ENCODE results near the gene OPRL1.
"Not testable (repeated sequence)": the region's sequence is repeated elsewhere in the genome, so short reads cannot be mapped to it uniquely, and the experiment has no call there.

OPRL1 gene

DNA sequence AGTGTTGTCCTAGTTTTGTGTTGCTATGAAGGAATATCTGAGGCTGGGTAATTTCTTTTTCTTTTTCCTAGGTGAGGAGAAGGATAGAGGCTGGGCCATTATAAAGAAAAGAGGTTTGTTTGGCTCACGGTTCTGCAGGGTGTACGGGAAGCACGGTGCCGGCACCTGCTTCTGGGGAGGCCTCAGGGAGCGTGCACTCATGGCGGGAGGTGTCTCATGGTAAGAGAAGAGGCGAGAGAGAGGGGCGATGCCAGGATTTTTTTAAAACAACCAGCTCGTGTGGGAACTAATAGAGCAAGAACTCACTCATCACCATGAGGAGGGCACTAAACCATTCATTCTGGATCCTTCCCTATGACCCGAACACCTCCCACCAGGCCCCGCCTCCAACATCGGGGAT is 41.7 kb downstream of the OPRL1 start:
- no peak for DNase-seq

DNA sequence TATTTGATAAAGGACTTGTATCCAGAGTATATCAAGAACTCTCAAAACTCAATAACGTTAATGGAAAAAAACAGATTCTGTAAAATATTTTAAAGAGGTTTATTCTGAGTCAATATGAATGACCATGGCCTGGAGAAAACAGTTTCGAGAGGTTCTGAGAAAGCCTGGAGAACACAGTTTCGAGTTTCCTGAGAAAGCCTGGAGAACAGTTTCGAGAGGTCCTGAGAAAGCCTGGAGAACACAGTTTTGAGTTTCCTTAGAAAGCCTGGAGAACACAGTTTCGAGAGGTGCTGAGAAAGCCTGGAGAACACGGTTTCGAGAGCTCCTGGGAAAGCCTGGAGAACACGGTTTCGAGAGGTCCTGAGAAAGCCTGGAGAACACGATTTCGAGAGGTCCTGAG is 43.0 kb downstream of the OPRL1 start:
- not testable (repeated sequence) for DNase-seq

DNA sequence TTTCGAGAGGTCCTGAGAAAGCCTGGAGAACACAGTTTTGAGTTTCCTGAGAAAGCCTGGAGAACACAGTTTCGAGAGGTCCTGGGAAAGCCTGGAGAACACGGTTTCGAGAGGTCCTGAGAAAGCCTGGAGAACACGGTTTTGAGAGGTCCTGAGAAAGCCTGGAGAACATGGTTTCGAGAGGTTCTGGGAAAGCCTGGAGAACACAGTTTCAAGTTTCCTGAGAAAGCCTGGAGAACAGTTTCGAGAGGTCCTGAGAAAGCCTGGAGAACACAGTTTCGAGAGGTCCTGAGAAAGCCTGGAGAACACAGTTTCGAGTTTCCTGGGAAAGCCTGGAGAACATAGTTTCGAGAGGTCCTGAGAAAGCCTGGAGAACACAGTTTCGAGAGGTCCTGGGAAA is 43.6 kb downstream of the OPRL1 start:
- not testable (repeated sequence) for DNase-seq

DNA sequence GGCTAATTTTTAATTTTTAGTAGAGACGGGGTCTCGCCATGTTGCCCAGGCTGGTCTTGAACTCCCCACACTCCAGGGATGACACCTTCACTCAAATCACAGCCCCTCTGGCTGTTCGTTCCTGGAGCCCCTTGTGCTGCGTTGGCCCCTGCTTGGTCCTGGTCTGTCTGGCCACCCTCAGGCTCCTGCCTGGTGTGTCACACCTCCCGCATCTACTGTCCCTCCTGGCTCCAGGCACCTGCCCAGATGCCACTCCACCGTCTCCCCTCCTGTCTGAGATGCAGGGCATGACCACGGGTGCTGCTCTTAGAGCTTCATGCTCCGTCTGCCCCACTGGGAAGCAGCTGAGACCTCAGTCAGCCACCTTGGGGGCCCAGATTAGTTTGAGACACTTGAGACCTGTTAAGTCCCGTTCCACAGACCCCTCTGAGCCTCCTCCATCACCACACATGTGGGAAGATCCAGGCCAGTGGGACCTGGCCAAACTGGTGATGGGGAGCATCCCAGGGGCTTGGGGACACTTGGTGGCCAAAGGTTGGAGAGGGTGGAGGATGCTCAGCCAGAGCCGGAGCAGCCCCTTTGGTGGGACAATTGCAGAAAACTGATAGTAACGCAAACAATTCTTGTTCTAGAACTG is 49.4 kb downstream of the OPRL1 start:
- DNase-seq = no peak

DNA sequence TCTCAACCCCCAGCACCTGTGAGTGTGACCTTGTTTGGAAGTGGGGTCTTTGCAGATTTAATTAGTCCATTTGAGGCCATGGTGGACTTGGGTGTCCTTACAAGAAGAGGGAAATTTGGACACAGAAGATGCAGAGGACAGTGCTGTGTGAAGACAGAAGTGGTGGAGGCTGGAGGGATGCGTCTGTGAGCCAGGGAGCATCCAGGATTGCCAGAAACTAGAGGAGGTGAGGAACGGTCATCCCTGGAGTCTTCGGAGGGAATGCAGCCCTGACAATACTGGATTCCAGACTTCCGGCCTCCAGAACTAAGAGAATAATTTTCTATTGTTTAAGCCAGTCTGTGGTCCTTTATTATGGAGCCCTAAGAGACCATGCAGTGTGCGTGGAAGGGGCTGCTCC is 50.4 kb downstream of the OPRL1 start:
- no peak for DNase-seq

DNA sequence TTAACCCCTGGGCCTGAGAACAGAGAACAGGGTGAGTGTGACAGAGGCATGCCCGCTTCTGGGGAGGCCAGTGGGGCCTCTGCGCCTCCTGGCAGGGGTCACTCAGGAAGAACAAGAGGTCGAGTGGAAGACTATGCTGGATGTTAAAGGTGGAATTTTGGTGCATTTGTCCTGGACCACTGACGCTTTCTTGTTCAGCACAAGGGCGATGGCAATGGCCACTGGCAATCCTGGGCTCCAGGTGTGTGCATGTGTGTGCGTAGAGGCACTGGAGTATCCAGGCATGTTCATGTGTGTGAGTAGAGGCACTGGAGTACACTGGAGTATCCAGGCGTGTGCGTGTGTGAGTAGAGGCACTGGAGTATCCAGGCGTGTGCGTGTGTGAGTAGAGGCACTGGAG is 51.0 kb downstream of the OPRL1 start:
- no peak for DNase-seq

DNA sequence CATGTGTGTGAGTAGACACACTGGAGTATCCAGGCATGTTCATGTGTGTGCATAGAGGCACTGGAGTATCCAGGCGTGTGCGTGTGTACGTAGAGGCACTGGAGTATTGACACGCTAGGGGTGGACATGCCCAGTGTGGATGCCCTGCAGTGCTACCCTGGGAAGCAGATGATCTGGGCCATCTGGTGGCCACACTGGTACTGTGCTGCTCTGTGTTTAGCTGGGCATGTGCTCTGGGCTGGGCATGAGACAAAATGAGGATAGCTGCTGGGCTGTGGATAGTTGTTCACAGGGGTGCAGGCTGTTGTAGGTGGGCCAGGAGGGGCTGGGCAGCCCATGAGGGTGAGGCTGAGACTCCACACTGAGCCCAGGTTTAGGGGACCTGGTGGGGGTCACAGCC is 51.5 kb downstream of the OPRL1 start:
- DNase-seq = no peak

DNA sequence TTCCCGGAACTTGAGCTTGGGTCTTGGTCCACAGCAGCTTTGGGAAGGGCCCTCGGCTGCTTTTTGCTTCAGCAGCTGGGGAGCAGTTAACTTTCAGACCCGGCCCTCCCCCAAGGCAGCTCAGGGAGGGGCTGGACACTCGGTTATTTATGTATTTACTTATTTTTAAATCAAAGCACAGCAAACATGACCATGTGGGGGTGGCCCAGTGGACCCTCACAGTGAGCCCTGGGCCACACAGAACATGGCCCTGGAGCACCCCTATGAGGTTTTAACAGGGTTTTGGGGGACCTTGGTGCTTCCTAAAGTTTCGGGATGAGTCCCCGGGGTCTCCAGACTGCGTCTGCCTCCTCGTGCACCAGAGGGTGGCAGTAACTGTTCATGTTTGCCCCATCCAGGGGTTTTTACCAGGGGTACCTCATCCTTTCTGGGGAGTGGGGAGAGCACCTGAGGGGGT is 54.1 kb downstream of the OPRL1 start:
- no peak for DNase-seq

DNA sequence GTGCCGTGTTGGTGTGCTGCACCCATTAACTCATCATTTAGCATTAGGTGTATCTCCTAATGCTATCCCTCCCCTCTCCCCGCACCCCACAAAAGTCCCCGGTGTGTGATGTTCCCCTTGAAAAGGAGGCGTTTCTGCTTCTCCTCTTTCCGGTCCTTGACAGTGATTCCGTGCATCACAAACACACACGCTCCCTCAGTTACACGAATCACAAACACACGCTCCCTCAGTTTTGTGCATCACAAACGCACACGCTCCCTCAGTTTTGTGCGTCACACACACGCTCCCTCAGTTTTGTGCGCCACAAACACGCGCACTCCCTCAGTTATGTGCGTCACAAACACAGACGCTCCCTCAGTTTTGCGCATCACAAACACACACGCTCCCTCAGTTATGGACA is 54.9 kb downstream of the OPRL1 start:
- not testable (repeated sequence) for DNase-seq

DNA sequence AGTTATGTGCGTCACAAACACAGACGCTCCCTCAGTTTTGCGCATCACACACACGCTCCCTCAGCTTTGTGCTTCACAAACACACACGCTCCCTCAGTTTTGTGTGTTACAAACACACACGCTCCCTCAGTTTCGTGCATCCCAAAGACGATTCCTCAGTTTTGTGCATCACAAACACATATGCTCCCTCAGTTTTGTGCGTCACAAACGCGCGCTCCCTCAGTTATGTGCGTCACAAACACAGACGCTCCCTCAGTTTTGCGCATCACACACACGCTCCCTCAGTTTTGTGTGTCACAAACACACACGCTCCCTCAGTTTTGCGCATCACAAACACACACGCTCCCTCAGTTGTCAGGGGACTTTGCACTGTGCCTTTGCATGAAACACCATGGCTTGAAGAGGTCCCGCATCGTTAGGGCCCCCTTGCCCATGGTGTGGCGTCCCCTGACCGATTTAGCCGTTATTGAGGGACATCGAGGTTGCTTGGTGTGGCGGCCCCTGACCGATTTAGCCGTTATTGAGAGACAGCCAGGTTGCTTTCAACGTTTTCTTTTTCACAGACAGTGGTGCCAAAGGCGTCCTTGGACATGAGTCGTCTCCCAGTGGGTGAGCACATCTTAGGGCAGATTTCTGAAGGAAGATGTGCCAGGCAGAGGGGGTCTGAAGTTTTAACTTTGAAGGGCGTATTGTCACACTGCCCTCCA is 56.3 kb downstream of the OPRL1 start:
- no peak for DNase-seq

DNA sequence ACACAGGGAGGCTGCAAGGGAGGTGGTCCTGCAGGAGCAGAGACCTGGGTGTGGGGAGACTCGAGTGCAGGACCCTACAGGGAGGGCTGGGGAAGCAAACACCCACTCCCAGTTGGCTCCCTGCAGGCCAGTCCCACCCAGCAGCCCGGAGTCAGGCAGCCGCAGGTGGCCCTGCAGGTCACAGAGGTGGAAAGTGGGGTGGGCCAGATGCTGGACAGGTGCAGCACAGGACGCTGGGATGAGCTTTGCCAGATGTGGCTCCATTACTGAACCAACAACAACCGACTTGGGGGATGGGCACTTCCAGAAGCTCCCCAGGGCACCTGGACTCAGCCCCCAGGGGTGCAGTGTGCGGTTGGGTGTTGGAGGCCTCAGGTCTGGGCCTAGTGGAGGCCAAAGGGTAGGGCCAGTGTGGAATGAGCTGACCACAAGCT is 57.7 kb downstream of the OPRL1 start:
- no peak for DNase-seq

DNA sequence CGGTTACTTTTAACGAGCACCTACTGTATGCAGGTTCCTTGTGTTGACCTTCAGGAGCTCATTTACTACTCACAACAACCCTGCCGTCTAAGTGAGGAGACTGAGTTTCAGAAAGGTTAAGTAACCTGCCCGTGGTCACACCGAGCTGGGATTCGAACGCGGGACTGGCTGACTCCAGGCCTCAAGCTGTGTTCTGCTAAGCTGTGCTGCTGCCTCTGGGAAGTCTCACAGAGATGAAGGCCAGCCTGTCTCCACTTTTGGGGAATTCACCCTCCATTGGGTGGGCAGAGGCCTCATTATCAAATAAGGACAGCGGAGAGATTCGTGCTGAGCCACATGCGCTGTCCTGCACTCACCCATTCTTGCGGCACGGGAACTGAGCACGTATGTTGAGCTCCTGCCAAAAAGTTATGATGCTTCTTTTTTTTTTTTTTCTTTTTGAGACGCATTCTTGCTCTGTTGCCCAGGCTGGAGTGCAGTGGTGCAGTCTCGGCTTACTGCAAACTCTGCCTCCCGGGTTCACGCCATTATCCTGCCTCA is 58.5 kb downstream of the OPRL1 start:
- DNase-seq = no peak

DNA sequence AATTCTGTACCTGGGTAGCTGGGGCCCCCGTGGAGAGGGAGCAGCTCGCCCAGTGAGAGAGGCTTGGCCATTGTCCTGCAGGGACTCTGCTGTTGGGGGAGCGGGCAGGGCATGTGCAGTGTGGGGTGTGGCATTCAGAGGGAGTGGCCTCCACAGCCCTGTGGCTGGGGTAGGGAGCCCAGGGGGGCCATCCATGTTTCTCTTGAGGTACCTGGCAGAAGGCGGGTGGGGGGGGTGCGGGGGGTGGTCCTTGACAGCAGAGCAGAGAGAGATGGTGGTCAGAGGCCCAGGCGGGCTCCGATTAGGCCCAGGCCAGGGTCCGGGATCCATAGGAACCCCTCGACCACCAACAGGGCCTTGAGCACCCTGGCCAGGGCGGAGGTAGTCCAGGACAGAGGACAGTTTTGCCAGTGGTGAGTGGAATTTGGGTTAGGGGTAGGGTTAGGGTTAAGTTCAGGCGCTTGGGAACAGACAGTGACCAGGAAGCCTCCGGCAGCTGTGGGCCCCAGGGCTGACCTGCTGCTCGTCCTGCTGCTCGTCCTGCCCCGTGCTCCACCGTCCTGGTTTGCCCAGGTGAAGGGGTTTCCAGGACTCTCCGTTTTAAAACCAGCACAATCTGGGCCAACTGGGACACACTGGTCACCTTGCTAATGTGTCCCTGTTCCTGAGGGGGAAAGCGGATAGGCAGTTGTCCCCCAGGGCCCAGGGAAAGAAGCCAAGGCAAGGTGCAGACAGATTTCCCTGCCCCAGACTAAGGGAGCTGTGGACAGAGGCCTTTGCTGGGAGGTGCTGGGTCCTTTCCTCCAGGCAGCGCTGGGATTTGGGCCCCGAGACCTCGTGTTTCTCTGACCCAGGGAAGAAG is 59.5 kb downstream of the OPRL1 start:
- no peak for DNase-seq

DNA sequence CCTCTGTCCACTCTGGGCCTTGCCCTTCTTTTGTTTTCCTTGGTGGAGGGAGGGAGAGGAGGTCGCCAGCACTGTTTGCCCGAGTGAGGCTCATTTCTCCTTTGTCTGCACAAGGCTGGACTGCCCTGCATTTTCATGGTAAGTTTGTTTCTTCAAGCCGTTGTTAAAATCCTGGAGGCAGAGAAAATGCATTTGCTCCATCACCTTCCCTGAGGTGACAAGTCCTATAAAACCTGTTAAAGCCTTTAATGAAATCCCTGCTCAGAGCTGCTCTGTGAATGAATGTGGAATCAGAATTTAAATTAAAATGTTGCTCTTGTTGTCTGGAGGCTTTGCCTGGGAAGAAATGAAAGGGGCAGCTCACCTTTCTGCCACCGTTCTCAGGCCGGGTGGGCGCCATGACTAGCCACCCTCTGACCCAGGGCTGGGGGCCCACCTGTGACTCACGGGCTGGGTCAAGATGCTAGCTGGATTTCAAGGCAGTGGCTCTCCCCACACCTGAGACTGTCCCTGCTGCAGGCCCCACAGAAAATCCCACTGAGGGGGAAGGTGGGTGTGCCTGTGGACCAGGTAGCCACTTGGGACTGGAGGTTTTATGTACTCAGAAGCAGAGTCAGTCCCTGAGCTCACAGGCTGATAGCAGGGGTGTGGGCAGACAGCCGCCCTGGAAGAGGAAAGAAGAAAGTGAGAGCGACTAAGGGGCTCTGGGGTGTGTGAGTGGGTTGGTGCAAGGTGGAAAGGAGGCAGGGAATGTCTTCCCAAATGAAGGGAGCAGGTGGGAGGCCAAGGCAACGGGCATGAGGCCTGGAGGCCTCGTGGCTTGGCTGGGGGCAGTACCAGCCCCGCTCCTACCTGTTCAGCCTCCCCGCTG is 60.4 kb downstream of the OPRL1 start:
- no peak for DNase-seq

DNA sequence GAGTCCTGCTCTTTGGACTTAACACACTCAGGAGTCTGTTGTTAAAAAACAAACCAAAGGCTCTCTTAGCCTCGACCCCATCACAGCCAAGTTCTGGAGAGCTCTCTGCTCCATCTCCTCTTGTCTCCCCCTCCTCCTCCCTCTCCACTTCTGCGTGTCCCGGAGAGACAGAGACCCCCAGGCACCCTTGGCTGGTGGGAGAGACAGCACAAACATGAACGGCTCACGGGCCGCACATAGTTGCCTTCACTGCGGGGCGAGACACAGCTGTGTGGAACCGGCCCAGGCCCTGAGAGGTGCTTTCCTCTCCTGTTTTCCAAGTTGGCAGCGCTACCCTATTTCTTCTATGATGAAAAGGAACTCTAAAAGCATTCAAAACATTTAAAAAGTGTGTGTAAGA is 61.1 kb downstream of the OPRL1 start:
- no peak for DNase-seq

DNA sequence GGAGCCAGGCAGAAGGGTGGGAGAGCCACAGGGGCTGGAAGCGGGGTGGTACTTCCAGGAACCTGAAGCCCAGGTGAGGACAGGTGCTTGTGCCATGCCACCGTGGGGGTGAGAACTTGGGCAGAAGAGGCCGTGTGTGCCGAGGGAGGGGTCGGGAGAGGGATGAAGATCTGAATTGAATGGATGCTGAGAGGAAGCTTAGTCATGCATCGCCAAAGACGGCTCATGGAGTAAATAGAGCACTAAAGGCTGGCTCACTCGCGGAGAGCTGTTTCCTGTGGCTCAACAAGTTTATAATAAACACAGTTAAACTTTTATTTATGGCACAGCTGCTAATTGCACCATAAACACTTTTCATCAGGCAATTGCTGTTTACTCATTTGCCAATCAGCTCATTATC is 62.7 kb downstream of the OPRL1 start:
- no peak for DNase-seq

DNA sequence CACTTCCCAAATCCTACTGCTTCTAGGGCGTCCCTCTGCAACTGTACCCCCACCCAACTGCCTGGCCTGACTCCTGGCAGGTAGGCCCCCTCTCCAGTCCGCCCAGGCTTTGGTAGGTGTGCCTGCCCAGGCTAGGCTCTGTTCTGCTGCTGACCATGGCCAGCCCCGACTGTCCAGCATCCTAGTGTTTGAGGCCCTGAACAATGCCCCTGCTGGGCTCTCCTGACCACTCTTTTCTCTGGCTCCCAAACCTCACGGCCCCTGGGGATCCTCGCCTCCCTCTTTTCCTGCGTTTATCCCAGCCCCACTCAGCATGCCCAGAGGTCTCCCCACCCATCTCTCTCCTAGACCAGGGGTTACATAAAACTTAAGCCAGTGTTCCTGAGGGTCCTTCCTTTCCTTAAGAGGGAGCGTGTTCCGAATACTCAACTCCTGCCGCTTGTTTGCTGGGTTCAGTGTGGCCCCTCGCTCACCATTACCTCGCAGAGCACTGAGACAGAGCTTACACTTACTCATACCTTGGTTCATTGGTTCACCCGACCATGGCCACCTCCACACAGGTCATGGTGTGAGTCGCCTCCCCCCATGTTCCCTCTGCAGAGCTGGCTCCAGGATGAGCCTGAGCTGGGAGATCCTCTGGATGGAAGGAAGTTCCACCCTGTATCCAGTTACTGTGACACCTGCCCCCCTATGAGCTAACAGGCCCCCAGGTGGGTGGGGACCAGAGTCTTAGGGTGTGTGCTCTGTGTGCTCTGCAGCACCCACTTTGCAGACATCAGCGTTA is 63.3 kb downstream of the OPRL1 start:
- no peak for DNase-seq

DNA sequence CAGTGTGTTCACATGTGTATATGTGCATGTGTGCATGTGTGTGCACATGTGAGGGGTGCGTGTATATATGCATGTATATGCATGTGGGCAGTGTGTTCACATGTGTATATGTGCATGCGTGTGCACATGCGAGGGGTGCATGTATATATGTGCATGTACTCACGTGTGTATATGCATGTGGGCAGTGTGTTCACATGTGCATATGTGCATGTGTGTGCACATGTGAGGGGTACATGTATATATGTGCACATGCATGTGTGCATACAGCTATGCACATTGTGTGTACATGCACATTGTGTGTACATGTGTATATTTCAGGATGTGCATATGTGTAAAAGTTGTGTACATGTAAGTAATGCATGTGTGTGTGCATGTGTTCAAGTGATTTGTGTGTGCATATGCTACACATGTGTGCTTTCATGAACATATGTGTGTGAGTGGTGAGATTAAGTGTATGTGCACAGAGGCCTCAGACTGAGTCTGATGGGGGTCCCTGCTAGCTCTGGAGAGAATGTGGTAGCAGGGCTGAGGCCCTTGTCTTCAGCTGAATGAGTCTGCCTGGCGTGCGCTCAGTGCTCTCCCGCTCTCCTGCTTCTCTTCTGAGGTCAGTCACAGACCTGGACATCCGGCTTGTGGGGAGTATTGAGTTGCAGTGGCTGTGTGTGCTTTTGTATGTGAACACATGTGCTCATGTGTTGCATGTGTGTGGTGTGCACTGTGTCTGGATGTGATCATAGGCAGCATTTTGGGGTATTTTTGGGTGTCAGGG is 64.4 kb downstream of the OPRL1 start:
- DNase-seq = no peak

DNA sequence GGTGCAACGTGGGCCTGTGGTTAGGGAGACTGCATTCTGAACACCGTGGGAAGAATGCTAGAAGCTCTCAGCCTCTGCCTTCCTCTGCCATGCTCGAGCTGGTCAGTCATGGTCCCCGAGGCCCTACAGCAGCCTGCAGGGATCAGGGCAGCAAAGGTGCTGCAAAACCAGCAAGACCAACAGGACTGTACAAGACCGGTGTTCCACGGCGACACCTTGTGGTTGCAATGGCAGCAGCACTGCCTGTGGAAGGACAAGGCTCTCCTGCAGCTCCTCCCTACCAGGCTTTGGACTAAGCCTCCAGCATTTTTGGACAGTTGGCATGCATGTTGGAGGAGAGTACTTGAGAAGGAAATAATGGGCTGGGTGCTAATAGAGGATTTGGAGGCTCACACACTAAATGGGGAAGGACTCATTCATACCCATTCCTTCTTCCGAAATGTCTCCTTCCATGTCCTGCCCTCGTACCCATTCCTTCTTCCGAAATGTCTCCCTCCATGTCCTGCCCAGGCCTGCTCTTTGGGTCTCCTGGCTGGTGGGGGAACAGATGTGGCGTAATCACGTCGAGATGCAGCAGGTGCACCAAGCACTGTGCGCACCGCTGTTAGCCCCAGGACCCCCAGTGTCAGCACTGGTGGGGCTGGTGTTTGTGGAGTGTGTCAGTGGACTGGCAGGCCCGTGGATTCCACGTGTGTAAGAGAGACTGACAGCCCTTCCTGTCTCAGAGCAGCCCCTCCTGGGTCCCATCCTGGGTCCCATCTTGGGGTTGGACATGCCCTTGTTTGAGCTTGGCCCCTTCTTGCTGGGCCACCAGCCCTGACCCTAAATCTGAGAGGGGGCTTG is 65.8 kb downstream of the OPRL1 start:
- DNase-seq = no peak
